ENCODE results near the gene GALK1.

GRCh38 chr17:75729351-75729750, 35.6 kb downstream of the GALK1 start:
- no peak for TF ChIP-seq CTCF (IDR thresholded peaks at IDR 0.05; ENCODE audit: insufficient read depth, low read length, poor library complexity, severe bottlenecking)
- TF ChIP-seq EZH2phosphoT487 (conservative IDR thresholded peaks at IDR 0.05; ENCODE audit: low read length), result no peak

Data from SU-DHL-6 (cell line).